ENCODE data around the gene SLIT3.

GRCh38 chr5:168976311-168976970 lies 324.5 kb downstream of the SLIT3 start:
- TF ChIP-seq CTCF (IDR thresholded peaks at IDR 0.05) (no peak), EP300 (IDR thresholded peaks at IDR 0.05) (no peak), POLR2A (IDR thresholded peaks at IDR 0.05; ENCODE audit: low read depth) (no peak), POLR2AphosphoS5 (IDR thresholded peaks at IDR 0.05) (peak in 1 of 2 donors; percentile 32)

Measured in esophagus muscularis mucosa (tissue), 4 donors.